ENCODE results near the gene ADAM22.

ADAM22 gene

GRCh38 chr7:88044069-88044468 is 110.0 kb downstream of the ADAM22 start:
- no peak for DNase-seq

GRCh38 chr7:88046839-88047573 is 113.0 kb downstream of the ADAM22 start:
- DNase-seq, result no peak

GRCh38 chr7:88057655-88058054 is 123.6 kb downstream of the ADAM22 start:
- no peak for DNase-seq

GRCh38 chr7:88062238-88062637 is 128.2 kb downstream of the ADAM22 start:
- no peak for DNase-seq

GRCh38 chr7:88069093-88069492 is 135.0 kb downstream of the ADAM22 start:
- no peak for DNase-seq

GRCh38 chr7:88071994-88072714 is 138.1 kb downstream of the ADAM22 start:
- no peak for DNase-seq

- DNase-seq, result no peak
Observed at GRCh38 chr7:88072715-88073055, 138.6 kb downstream of the ADAM22 start.

- DNase-seq, result no peak
Observed at GRCh38 chr7:88073626-88074025, 139.6 kb downstream of the ADAM22 start.

GRCh38 chr7:88075216-88075615 is 141.2 kb downstream of the ADAM22 start:
- DNase-seq, result no peak

- DNase-seq, result no peak
Observed at GRCh38 chr7:88083883-88084282, 149.8 kb downstream of the ADAM22 start.

GRCh38 chr7:88089561-88089960 is 155.5 kb downstream of the ADAM22 start:
- DNase-seq, result no peak

- DNase-seq, result no peak
Observed at GRCh38 chr7:88090240-88090639, 156.2 kb downstream of the ADAM22 start.

GRCh38 chr7:88090671-88091070 is 156.6 kb downstream of the ADAM22 start:
- DNase-seq, result no peak

- no peak for DNase-seq
Observed at GRCh38 chr7:88091988-88092675, 158.1 kb downstream of the ADAM22 start.

GRCh38 chr7:88092676-88092999 is 158.6 kb downstream of the ADAM22 start:
- DNase-seq, result no peak

GRCh38 chr7:88101769-88102168 is 167.7 kb downstream of the ADAM22 start:
- no peak for DNase-seq

GRCh38 chr7:88102675-88103074 is 168.6 kb downstream of the ADAM22 start:
- DNase-seq, result no peak

GRCh38 chr7:88104732-88105131 is 170.7 kb downstream of the ADAM22 start:
- DNase-seq, result no peak

GRCh38 chr7:88105231-88105630 is 171.2 kb downstream of the ADAM22 start:
- no peak for DNase-seq

- DNase-seq, result no peak
Observed at GRCh38 chr7:88106434-88106833, 172.4 kb downstream of the ADAM22 start.

- no peak for DNase-seq
Observed at GRCh38 chr7:88109612-88110011, 175.6 kb downstream of the ADAM22 start.

GRCh38 chr7:88111140-88111743 is 177.2 kb downstream of the ADAM22 start:
- no peak for DNase-seq

- no peak for DNase-seq
Observed at GRCh38 chr7:88111954-88112471, 178.0 kb downstream of the ADAM22 start.

Data from activated naive CD4-positive, alpha-beta T cell treated with anti-CD3 and anti-CD28 coated beads, Interleukin-2, amount 50 U/mL, for 16 hours (primary cell).